Ascending aorta (tissue), 2 donors: ENCODE results near the gene FOXP1. TPM values are rescaled to one million over a fixed set of nuclear protein-coding genes. Genes with fewer than 3 reads are reported as not detected.
A peak's percentile ranks its signal among the peaks of the same experiment; 100 is the strongest.

Source experiments
- DNase-seq, 2 donors: peaks; one replicate each; pipeline ENCODE4 v3.0.0-alpha.2; 2019; ENCODE audit warnings: low spot score in 2 of 2
- H3K27ac ChIP-seq, 2 donors: fragments of 200-600 bp; sonication (generic); one replicate each; pipeline ENCODE4 v1.5.1; 2016 to 2017; ENCODE audit warnings: mild to moderate bottlenecking in 1 of 2
- H3K27me3 ChIP-seq: fragments of 200-600 bp; sonication (generic); one replicate; pipeline ENCODE4 v1.5.1; 2017
- H3K36me3 ChIP-seq, 2 donors: fragments of 200-600 bp; sonication (generic); one replicate each; pipeline ENCODE4 v1.5.1; 2016
- H3K4me1 ChIP-seq, 2 donors: fragments of 200-600 bp; sonication (generic); one replicate each; pipeline ENCODE4 v1.5.1; 2016 to 2017; ENCODE audit warnings: mild to moderate bottlenecking in 1 of 2
- H3K4me3 ChIP-seq, 2 donors: fragments of 200-600 bp; sonication (generic); one replicate each; pipeline ENCODE4 v1.5.1; 2016 to 2017; ENCODE audit warnings: mild to moderate bottlenecking in 1 of 2
- H3K9me3 ChIP-seq, 2 donors: fragments of 200-600 bp; sonication (generic); one replicate each; pipeline ENCODE4 v1.5.1; 2016
- intact Hi-C: fragments of 100-400 bp; cut with DNase I; formaldehyde crosslinking; loops from one replicate; pipeline ENCODE4 v1.15.1; 2023
- total RNA-seq: library from RNA; depleted of rRNA; stranded (reverse); fragments of >200 nt; gene quantifications from one replicate; pipeline ENCODE4 v1.1.0, GENCODE V29; 2016
- TF ChIP-seq, protein P1 (sequence below), 3 experiments: fragments of 200-600 bp in 2 of 3; fragments of 450-650 bp in 1 of 3; sonication (generic) in 2 of 3; IDR thresholded peaks; one replicate each; pipeline ENCODE4 v1.5.1; 2016 to 2019; ENCODE audit warnings: antibody characterized with exemption in 3 of 3, mild to moderate bottlenecking in 1 of 3, moderate library complexity in 1 of 3

The FOXP1 gene
- total RNA-seq, 1 donor from 2014 or later = 171 TPM

DNA sequence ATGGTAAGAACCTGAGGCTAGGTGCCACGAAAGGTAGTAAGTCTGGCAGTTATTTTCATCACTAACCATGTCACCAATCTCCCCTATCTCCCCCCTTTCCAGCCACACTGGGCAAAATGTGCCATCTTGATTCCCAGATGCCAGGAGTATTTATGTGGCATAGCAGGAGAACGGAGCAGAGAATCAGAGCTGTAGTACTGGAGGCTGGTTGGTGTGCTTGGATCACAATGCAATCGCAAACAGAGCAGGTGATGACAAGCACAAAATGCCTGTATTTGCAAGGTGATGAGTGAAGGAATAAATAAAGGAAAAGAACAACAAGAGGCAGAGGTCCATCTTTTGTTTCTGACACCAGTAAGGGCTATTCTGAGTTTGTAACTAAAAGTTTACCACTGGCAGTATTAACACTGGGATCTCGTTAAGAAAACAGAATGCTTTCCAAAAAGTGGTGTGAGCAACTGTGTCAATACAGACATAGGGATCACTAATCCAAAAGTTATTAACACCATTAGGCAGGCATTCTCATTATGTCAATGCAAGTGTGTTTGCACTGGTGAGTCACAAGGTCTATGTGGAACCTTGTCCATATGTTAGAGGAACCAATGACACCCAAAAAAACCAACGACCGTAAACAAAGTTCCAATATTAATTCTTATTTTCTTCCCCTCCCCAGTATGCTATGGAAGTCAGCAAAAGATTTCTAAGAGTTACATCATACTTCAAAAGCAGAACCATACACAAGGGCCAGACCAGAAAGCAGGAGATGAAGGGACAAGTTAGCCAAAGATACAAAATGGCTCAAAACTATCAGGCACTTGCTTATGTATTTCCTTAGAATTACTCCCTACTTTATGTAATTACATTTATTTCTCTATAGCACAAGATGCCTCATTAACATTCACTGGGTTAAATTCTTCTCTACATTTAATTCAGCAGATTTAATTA is 556.6 kb downstream of the FOXP1 start:
- intact Hi-C loops = loop anchor here (5.0 kb wide), 1 partner anchor 35 kb away; no protein-coding TSS in a partner anchor
- no peak for DNase-seq
- TF ChIP-seq, protein P1, sequence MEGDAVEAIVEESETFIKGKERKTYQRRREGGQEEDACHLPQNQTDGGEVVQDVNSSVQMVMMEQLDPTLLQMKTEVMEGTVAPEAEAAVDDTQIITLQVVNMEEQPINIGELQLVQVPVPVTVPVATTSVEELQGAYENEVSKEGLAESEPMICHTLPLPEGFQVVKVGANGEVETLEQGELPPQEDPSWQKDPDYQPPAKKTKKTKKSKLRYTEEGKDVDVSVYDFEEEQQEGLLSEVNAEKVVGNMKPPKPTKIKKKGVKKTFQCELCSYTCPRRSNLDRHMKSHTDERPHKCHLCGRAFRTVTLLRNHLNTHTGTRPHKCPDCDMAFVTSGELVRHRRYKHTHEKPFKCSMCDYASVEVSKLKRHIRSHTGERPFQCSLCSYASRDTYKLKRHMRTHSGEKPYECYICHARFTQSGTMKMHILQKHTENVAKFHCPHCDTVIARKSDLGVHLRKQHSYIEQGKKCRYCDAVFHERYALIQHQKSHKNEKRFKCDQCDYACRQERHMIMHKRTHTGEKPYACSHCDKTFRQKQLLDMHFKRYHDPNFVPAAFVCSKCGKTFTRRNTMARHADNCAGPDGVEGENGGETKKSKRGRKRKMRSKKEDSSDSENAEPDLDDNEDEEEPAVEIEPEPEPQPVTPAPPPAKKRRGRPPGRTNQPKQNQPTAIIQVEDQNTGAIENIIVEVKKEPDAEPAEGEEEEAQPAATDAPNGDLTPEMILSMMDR (IDR thresholded peaks at IDR 0.05) = no peak

DNA sequence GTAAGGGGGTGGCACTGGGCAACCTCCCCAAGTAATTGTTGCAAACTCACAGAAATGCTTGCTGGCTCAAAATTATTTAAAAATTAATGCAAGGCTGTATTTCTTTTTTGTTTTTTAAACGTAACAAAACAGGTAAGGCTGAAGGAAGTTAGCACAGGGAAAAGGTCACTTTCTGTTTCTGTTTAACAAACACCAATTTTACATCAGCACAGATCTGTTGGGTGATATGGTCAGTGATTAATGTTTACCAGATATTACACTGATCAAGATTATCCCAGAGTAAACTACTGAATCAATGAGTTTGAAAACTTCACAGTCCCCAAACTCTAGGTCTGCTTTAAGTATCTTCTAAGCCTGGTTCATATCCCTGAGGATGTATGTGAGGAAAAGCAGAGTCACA is 558.0 kb downstream of the FOXP1 start:
- H3K27ac ChIP-seq = peak overlapping the region; percentile 38 to 53
- H3K4me1 ChIP-seq = peaks cover 7 to 32% of the 10 kb centered on the region in 2 donors
- peak overlapping the region in 1 of 2 donors; percentile 8 for H3K4me3 ChIP-seq
- TF ChIP-seq, protein P1 (IDR thresholded peaks at IDR 0.05) = no peak
- no peaks in the 10 kb centered on the region for H3K9me3 ChIP-seq
- H3K36me3 ChIP-seq = peaks cover 0 to 14% of the 10 kb centered on the region in 2 donors
- no peaks in the 10 kb centered on the region for H3K27me3 ChIP-seq
- no peak for DNase-seq
- intact Hi-C loops = loop anchor here (5.0 kb wide), 1 partner anchor 37 kb away; no protein-coding TSS in a partner anchor

More for the DNA sequence above, 556.6 kb downstream of the FOXP1 start:
- peaks cover 3 to 15% of the 10 kb centered on the region in 2 donors for H3K36me3 ChIP-seq
- H3K27ac ChIP-seq = peak overlapping the region; percentile 53 to 54
- H3K4me3 ChIP-seq = no peak overlapping the region
- H3K9me3 ChIP-seq = no peaks in the 10 kb centered on the region
- H3K4me1 ChIP-seq = peaks cover 3 to 34% of the 10 kb centered on the region in 2 donors
- H3K27me3 ChIP-seq = no peaks in the 10 kb centered on the region

DNA sequence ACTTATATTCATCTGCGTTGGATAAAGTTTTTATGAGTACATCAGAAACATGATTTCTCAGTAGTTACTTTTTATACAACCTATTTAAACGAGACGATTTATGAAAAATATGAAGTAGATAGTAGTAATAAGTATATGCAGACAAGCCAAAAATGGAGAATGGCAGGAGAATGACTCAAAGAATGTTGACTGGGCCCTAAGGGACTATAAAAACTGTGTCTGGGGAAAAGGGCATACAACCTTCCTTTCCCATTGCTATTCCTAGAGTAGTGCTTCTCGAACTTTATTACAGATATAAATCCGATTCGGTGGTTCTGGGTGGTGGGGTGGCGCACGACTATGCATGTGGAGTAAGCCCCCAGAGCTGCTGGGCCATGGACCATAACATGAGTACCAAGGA is 558.5 kb downstream of the FOXP1 start:
- Histone ChIP-seq H3K4me1 (peaks cover 7 to 37% of the 10 kb centered on the region in 2 donors), H3K36me3 (peaks cover 0 to 14% of the 10 kb centered on the region in 2 donors), H3K9me3 (no peaks in the 10 kb centered on the region), H3K27me3 (no peaks in the 10 kb centered on the region), H3K4me3 (peak overlapping the region in 1 of 2 donors; percentile 8), H3K27ac (peak overlapping the region; percentile 38 to 53)
- intact Hi-C loops = loop anchor here (5.0 kb wide), 1 partner anchor 37 kb away; no protein-coding TSS in a partner anchor
- TF ChIP-seq, protein P1 (IDR thresholded peaks at IDR 0.05) = no peak
- no peak for DNase-seq

DNA sequence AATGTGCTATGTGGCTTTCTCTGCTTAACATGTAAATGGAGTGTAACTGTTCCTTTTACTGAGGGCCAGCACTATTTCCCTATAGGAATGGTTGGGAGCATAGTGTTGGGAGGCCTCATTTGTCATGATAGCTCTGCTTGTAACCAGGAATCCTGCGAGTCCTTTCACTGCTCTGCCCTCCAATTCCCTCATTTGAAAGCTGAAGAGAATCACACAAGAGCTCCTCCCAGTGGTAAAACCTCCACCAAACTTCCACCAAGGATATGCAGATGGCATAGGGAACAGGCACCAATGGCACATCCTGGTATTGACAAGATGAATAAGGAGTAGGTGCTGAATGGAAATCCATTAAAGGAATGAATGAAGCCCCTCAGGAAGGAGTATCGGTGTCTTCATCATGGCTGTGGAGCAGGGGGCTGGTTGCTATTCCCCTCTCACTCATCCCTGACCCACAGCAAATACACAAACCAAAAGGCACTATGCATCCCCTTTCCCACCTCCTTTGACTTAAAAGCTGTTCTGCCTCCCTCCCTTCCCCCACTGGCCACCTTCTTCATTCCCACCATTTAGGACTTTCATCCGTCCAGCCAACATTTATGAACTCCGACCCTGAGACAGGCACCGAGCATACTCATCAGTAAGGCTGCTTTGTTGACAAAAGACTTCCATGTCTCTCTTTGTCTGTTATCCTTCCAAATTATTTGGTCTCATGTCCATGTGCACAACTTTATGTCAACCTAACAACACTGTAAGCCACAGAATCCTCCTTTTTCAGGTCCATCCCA is 560.8 kb downstream of the FOXP1 start:
- intact Hi-C loops = no loop called here
- Histone ChIP-seq H3K4me1 (peaks cover 7 to 45% of the 10 kb centered on the region in 2 donors), H3K27ac (peak overlapping the region; percentile 3 to 34)

DNA sequence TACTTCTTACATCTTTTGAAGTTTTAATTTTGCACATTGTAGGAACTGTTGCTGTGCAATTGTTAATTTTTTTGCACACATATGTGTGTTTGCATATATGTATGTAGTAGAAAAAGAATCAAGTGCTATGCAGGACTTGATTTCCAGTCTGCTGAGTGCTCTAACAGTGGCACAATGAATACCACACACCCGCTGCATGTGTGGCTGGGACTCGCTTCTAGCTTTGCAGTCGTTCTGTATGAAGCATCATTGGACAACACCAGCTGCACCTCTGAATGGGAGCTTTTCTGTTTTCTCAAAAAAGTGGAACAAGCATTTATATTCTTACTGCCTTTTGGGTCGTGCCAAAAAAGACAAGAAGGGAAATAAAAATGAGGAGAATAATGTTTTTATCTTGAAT is 564.7 kb downstream of the FOXP1 start:
- Histone ChIP-seq H3K27ac (peak overlapping the region; percentile 31 to 69), H3K27me3 (no peaks in the 10 kb centered on the region), H3K4me3 (peak overlapping the region in 1 of 2 donors; percentile 2), H3K9me3 (no peaks in the 10 kb centered on the region), H3K4me1 (peaks cover 3 to 39% of the 10 kb centered on the region in 2 donors), H3K36me3 (peaks cover 6 to 19% of the 10 kb centered on the region in 2 donors)
- intact Hi-C loops = no loop called here
- DNase-seq = no peak
- TF ChIP-seq, protein P1 (IDR thresholded peaks at IDR 0.05) = no peak

More for the DNA sequence above, 560.8 kb downstream of the FOXP1 start:
- no peak for DNase-seq
- Histone ChIP-seq H3K9me3 (no peaks in the 10 kb centered on the region), H3K36me3 (peaks cover 0 to 6% of the 10 kb centered on the region in 2 donors), H3K27me3 (no peaks in the 10 kb centered on the region), H3K4me3 (no peak overlapping the region)
- TF ChIP-seq, protein P1 (IDR thresholded peaks at IDR 0.05) = peak in 2 of 3 experiments; percentile 29 to 38
